ENCODE data around the gene MOCS1.
A peak's percentile ranks its signal among the peaks of the same experiment; 100 is the strongest.

The MOCS1 gene

GRCh38 chr6:39902786-39903465 is 31.3 kb downstream of the MOCS1 start:
- DNase-seq = no peak

- no peak for DNase-seq
Measured at GRCh38 chr6:39902136-39902535, 32.1 kb downstream of the MOCS1 start.

- no peak for DNase-seq
Measured at GRCh38 chr6:39901670-39902069, 32.6 kb downstream of the MOCS1 start.

GRCh38 chr6:39901116-39901655 is 33.1 kb downstream of the MOCS1 start:
- DNase-seq = no peak

- no peak for DNase-seq
Measured at GRCh38 chr6:39899554-39900295, 34.5 kb downstream of the MOCS1 start.

- no peak for DNase-seq
Measured at GRCh38 chr6:39898625-39899024, 35.6 kb downstream of the MOCS1 start.

- no peak for DNase-seq
Measured at GRCh38 chr6:39897698-39898097, 36.6 kb downstream of the MOCS1 start.

GRCh38 chr6:39896701-39897100 is 37.6 kb downstream of the MOCS1 start:
- no peak for DNase-seq

GRCh38 chr6:39893286-39893685 is 41.0 kb downstream of the MOCS1 start:
- peak in 1 of 51 donors; percentile 6 for DNase-seq

- peak in 43 of 51 donors; percentile 8 to 82 (median 46) for DNase-seq
Measured at GRCh38 chr6:39892490-39893129, 41.7 kb downstream of the MOCS1 start.

GRCh38 chr6:39891976-39892375 is 42.3 kb downstream of the MOCS1 start:
- no peak for DNase-seq

- no peak for DNase-seq
Measured at GRCh38 chr6:39891353-39891752, 42.9 kb downstream of the MOCS1 start.

- DNase-seq = no peak
Measured at GRCh38 chr6:39889229-39889628, 45.0 kb downstream of the MOCS1 start.

GRCh38 chr6:39887692-39888450 is 46.4 kb downstream of the MOCS1 start:
- DNase-seq = peak in 46 of 51 donors; percentile 15 to 91 (median 69)

GRCh38 chr6:39886871-39887270 is 47.4 kb downstream of the MOCS1 start:
- no peak for DNase-seq

GRCh38 chr6:39885691-39886090 is 48.6 kb downstream of the MOCS1 start:
- no peak for DNase-seq

- DNase-seq = no peak
Measured at GRCh38 chr6:39884696-39885095, 49.6 kb downstream of the MOCS1 start.

- peak in 9 of 51 donors; percentile 9 to 46 (median 30) for DNase-seq
Measured at GRCh38 chr6:39882531-39882899, 51.7 kb downstream of the MOCS1 start.

GRCh38 chr6:39881851-39882530 is 52.3 kb downstream of the MOCS1 start:
- DNase-seq = peak in 8 of 51 donors; percentile 6 to 36 (median 24)

GRCh38 chr6:39880594-39880993 is 53.7 kb downstream of the MOCS1 start:
- no peak for DNase-seq

GRCh38 chr6:39879535-39879934 is 54.7 kb downstream of the MOCS1 start:
- no peak for DNase-seq

All from hypothalamus (tissue), 51 donors.